ENCODE data around the gene SPTBN1. TPM values are rescaled to one million over a fixed set of nuclear protein-coding genes. Genes with fewer than 3 reads are reported as not detected.

The SPTBN1 gene
- total and polyA plus RNA-seq, 9 of the 15 experiments (the other 6 are each of a cell fraction or from before 2014, with no cell fraction given): 8.9 to 66.8 (median 31.4) TPM

GRCh38 chr2:54628418-54628817 lies 172.3 kb downstream of the SPTBN1 start:
- Histone ChIP-seq H4K20me1 (replicated peaks; ENCODE audit: control insufficient read depth, insufficient read depth, low read length) (no peaks in the 10 kb centered on the region), H3K9me3 (replicated peaks; ENCODE audit: control insufficient read depth, insufficient read depth, low read depth, low read length) (no peaks in the 10 kb centered on the region), H3K4me2 (ENCODE audit: insufficient read depth, low read length) (no peak overlapping the region), H3K79me2 (ENCODE audit: control insufficient read depth, insufficient read depth, low read length) (no peaks in the 10 kb centered on the region), H3K36me3 (ENCODE audit: control insufficient read depth, insufficient read depth, low read length) (peaks cover 94% of the 10 kb centered on the region), H3K4me1 (replicated peaks in 1 of 2; ENCODE audit: control insufficient read depth in 2 of 2, insufficient read depth in 2 of 2, low read length in 2 of 2) (peaks cover 0 to 3% of the 10 kb centered on the region in 2 experiments; a peak in 1 of 5 replicates), H2AFZ (ENCODE audit: low read depth, low read length) (no peak overlapping the region), H3K4me3 (no peak overlapping the region), H3K9ac (ENCODE audit: insufficient read depth in 1 of 2, low read depth in 2 of 2, low read length in 2 of 2) (no peak overlapping the region), H3K9me1 (ENCODE audit: control insufficient read depth, insufficient read depth, low read length) (no peaks in the 10 kb centered on the region), H3K27ac (ENCODE audit: extremely low read depth, low read depth, low read length) (no peak overlapping the region), H3K27me3 (ENCODE audit: control insufficient read depth in 2 of 2, insufficient read depth in 2 of 2, low read length in 2 of 2) (no peaks in the 10 kb centered on the region)
- POLR2A ChIA-PET: interaction anchor here (1.9 kb wide), 1 partner anchor 13 kb away, joined by 5 read pairs; no protein-coding TSS in a partner anchor
- CTCF ChIA-PET (ENCODE audit: low intra/inter-chr PET ratio): no interaction called here
- in situ Hi-C loops (cut with MboI) (no loop called here), intact Hi-C loops (cut with micrococcal nuclease) (no loop called here)
- WGBS (ENCODE audit: insufficient coverage, low coverage, missing lambda C conversion rate): 85% methylated on average over 5 of the region's 5 CpGs
- no peak for FAIRE-seq
- no peak for ATAC-seq
- no peak for TF ChIP-seq ZNF589 (CRISPR knock-in tag; IDR thresholded peaks at IDR 0.05; ENCODE audit: low read depth)
- TF ChIP-seq, protein P1, sequence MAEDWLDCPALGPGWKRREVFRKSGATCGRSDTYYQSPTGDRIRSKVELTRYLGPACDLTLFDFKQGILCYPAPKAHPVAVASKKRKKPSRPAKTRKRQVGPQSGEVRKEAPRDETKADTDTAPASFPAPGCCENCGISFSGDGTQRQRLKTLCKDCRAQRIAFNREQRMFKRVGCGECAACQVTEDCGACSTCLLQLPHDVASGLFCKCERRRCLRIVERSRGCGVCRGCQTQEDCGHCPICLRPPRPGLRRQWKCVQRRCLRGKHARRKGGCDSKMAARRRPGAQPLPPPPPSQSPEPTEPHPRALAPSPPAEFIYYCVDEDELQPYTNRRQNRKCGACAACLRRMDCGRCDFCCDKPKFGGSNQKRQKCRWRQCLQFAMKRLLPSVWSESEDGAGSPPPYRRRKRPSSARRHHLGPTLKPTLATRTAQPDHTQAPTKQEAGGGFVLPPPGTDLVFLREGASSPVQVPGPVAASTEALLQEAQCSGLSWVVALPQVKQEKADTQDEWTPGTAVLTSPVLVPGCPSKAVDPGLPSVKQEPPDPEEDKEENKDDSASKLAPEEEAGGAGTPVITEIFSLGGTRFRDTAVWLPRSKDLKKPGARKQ (CRISPR knock-in tag; IDR thresholded peaks at IDR 0.05): no peak
- TF ChIP-seq ZNF57 (CRISPR knock-in tag; IDR thresholded peaks at IDR 0.05): no peak
- no peak for TF ChIP-seq ZNF224 (CRISPR knock-in tag; IDR thresholded peaks at IDR 0.05)
- TF ChIP-seq NFE2L1 (tag; IDR thresholded peaks at IDR 0.05; ENCODE audit: borderline replicate concordance, low read depth): no peak
- no peak for TF ChIP-seq DMBX1 (CRISPR knock-in tag; IDR thresholded peaks at IDR 0.05; ENCODE audit: borderline replicate concordance)
- no peak for TF ChIP-seq SMC3 (conservative IDR thresholded peaks at IDR 0.05; ENCODE audit: insufficient read depth, low read depth, low read length)
- no peak for TF ChIP-seq BRD4 (IDR thresholded peaks at IDR 0.05)
- no peak for TF ChIP-seq PHTF2 (CRISPR knock-in tag; IDR thresholded peaks at IDR 0.05)
- no peak for TF ChIP-seq HDAC1 (IDR thresholded peaks at IDR 0.05)
- TF ChIP-seq ELK1 (CRISPR knock-in tag; IDR thresholded peaks at IDR 0.05): no peak
- TF ChIP-seq, protein P2, sequence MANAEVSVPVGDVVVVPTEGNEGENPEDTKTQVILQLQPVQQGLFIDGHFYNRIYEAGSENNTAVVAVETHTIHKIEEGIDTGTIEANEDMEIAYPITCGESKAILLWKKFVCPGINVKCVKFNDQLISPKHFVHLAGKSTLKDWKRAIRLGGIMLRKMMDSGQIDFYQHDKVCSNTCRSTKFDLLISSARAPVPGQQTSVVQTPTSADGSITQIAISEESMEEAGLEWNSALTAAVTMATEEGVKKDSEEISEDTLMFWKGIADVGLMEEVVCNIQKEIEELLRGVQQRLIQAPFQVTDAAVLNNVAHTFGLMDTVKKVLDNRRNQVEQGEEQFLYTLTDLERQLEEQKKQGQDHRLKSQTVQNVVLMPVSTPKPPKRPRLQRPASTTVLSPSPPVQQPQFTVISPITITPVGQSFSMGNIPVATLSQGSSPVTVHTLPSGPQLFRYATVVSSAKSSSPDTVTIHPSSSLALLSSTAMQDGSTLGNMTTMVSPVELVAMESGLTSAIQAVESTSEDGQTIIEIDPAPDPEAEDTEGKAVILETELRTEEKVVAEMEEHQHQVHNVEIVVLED (CRISPR knock-in tag; IDR thresholded peaks at IDR 0.05): no peak
- TF ChIP-seq ILF3 (IDR thresholded peaks at IDR 0.05; ENCODE audit: borderline replicate concordance): no peak
- no peak for TF ChIP-seq ZC3H4 (CRISPR knock-in tag; IDR thresholded peaks at IDR 0.05; ENCODE audit: borderline replicate concordance)
- no peak for DNase-seq (ENCODE audit: extremely low read depth in 1 of 4, low spot score in 3 of 4)
- no TSS peak for BruUV-seq (replicated peaks)

All from K562 (cell line).